ENCODE measurements around the gene MRPL33. TPM values are rescaled to one million over a fixed set of nuclear protein-coding genes. Genes with fewer than 3 reads are reported as not detected.

MRPL33 gene
- total and polyA plus RNA-seq, 4 donors: 59.9 to 174 (median 123) TPM

DNA sequence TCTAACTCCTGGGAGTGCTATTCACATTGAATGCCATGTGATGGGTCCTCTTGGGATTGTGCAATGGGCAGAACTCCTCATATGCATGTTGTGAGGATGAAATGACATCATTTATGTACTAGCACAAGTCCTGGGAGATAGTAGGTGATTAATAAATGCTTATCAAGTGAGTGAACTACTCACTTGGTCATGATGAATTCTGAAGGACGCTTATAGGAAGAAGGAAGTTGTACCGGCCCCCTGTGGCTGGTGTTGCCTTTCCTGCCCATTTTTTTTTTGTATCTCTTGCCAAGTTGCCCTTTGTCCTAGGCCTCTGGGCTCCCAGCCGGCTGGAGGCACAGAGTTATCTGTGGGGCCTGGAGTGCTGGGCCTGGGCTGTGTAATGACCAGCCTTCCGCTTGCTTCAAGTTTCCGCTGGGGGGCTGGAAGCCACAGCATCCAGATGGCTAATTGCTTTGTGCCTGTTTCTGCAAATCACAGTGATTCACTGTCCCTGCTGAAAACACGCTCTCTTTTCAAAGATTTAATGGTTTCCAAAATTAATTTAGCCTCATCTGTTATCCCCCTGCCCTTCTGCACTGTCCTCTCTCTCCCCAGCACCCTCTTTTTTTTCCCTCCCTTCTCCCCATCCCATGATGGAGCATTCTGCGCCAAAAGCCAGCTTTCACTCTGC, 33.7 kb upstream of the MRPL33 start:
- Histone ChIP-seq H3K27ac (ENCODE audit: low read depth in 1 of 2, low read length in 1 of 2) (peak overlapping the region; percentile 65 to 94), H3K9me3 (ENCODE audit: control insufficient read depth in 4 of 4, insufficient read depth in 3 of 4, low read length in 3 of 4) (no peaks in the 10 kb centered on the region), H3K36me3 (ENCODE audit: control insufficient read depth in 4 of 4, insufficient read depth in 4 of 4, low read length in 4 of 4) (no peaks in the 10 kb centered on the region), H3K4me3 (no peak overlapping the region), H3K4me1 (ENCODE audit: control insufficient read depth in 5 of 5, insufficient read depth in 5 of 5, low read length in 5 of 5) (peaks cover 0 to 23% (median 11%) of the 10 kb centered on the region in 5 donors), H3K9ac (ENCODE audit: insufficient read depth in 1 of 2, low read length in 2 of 2) (no peak overlapping the region), H3K27me3 (ENCODE audit: control insufficient read depth in 3 of 3, insufficient read depth in 3 of 3, low read length in 2 of 3) (no peaks in the 10 kb centered on the region)
- ATAC-seq (ENCODE audit: insufficient read depth, low FRiP score) (peak; percentile 43), DNase-seq (peak in 1 of 3 donors; percentile 43)
- WGBS, 2 donors: 52 to 58% methylated on average over 7 of the region's 7 CpGs
- TF ChIP-seq, protein P1, sequence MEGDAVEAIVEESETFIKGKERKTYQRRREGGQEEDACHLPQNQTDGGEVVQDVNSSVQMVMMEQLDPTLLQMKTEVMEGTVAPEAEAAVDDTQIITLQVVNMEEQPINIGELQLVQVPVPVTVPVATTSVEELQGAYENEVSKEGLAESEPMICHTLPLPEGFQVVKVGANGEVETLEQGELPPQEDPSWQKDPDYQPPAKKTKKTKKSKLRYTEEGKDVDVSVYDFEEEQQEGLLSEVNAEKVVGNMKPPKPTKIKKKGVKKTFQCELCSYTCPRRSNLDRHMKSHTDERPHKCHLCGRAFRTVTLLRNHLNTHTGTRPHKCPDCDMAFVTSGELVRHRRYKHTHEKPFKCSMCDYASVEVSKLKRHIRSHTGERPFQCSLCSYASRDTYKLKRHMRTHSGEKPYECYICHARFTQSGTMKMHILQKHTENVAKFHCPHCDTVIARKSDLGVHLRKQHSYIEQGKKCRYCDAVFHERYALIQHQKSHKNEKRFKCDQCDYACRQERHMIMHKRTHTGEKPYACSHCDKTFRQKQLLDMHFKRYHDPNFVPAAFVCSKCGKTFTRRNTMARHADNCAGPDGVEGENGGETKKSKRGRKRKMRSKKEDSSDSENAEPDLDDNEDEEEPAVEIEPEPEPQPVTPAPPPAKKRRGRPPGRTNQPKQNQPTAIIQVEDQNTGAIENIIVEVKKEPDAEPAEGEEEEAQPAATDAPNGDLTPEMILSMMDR (IDR thresholded peaks at IDR 0.05; ENCODE audit: control extremely low read depth, extremely low read depth): no peak

DNA sequence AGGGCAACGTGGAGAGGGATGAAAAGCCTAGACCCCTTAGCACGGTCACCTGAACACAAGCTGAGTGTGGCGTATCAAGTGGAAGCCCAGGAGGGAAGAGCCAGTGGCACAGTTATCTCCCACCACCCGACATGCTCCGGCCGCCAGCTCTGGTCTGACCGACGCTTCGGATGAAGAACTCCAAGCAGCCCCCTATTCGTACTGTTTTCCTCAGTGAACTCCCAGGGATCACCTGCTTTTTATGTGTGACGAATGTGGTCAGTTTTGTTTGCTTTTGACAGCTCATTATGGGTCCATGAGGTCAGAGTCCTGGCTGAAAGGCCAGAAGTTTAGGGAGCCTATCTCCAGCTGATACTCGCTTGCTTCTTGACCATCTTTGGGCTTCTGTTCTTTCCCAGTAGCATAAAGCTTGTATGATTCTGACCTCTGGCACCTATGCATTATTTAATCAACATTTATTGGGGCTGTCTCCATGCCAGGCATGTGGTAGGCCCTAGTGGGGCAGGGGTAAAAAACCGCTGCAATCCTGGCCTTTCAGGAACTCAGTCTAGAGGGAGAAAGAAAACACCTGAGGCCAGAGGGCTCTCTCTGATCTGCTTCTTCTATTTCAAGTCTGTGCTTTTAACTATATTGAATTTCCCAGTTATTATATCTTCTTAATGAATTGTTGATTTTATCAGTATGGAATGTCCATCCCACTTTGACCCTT, 33.0 kb upstream of the MRPL33 start:
- Histone ChIP-seq H3K4me3 (no peak overlapping the region), H3K9ac (ENCODE audit: insufficient read depth in 1 of 2, low read length in 2 of 2) (no peak overlapping the region), H3K27ac (ENCODE audit: low read depth in 1 of 2, low read length in 1 of 2) (peak overlapping the region; percentile 65 to 94), H3K4me1 (ENCODE audit: control insufficient read depth in 5 of 5, insufficient read depth in 5 of 5, low read length in 5 of 5) (peaks cover 0 to 23% (median 11%) of the 10 kb centered on the region in 5 donors), H3K9me3 (ENCODE audit: control insufficient read depth in 4 of 4, insufficient read depth in 3 of 4, low read length in 3 of 4) (no peaks in the 10 kb centered on the region), H3K27me3 (ENCODE audit: control insufficient read depth in 3 of 3, insufficient read depth in 3 of 3, low read length in 2 of 3) (no peaks in the 10 kb centered on the region), H3K36me3 (ENCODE audit: control insufficient read depth in 4 of 4, insufficient read depth in 4 of 4, low read length in 4 of 4) (no peaks in the 10 kb centered on the region)
- DNase-seq (no peak), ATAC-seq (ENCODE audit: insufficient read depth, low FRiP score) (no peak)
- TF ChIP-seq, protein P1 (IDR thresholded peaks at IDR 0.05; ENCODE audit: control extremely low read depth, extremely low read depth): no peak
- 89 to 96% methylated on average over 13 of the region's 13 CpGs for WGBS, 2 donors

DNA sequence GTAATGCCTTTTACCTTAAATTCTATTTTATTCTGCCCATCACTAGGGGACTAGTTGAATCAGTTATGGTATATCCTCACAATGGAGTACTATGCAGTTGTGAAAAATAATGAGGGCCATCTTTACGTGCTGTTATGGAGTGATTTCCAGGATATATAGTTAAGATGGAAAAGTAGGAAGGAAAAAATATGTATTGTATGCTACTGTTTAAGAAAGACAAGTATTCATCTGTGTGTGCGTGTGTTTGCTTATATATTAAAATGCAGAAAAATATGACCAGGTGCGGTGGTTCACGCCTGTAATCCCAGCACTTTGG, 32.5 kb upstream of the MRPL33 start:
- TF ChIP-seq, protein P1 (IDR thresholded peaks at IDR 0.05; ENCODE audit: control extremely low read depth, extremely low read depth): no peak
- whole genome bisulfite sequencing, 2 donors: 97 to 99% methylated on average over 4 of the region's 4 CpGs
- Histone ChIP-seq H3K4me3 (no peak overlapping the region), H3K27me3 (ENCODE audit: control insufficient read depth in 3 of 3, insufficient read depth in 3 of 3, low read length in 2 of 3) (no peaks in the 10 kb centered on the region), H3K4me1 (ENCODE audit: control insufficient read depth in 5 of 5, insufficient read depth in 5 of 5, low read length in 5 of 5) (peaks cover 0 to 23% (median 11%) of the 10 kb centered on the region in 5 donors), H3K27ac (ENCODE audit: low read depth in 1 of 2, low read length in 1 of 2) (no peak overlapping the region), H3K36me3 (ENCODE audit: control insufficient read depth in 4 of 4, insufficient read depth in 4 of 4, low read length in 4 of 4) (no peaks in the 10 kb centered on the region), H3K9ac (ENCODE audit: insufficient read depth in 1 of 2, low read length in 2 of 2) (no peak overlapping the region), H3K9me3 (ENCODE audit: control insufficient read depth in 4 of 4, insufficient read depth in 3 of 4, low read length in 3 of 4) (no peaks in the 10 kb centered on the region)
- DNase-seq (no peak), ATAC-seq (ENCODE audit: insufficient read depth, low FRiP score) (no peak)
